Activated CD4-positive, CD25-positive, alpha-beta regulatory T cell treated with anti-CD3 and anti-CD28 coated beads, Interleukin-2, amount 50 U/mL, for 16 hours (primary cell): ENCODE data around the gene ANKRD17.

Experiments used
- DNase-seq: peaks from one replicate; pipeline ENCODE4 v3.0.0-alpha.2; 2020; ENCODE audit warnings: low read depth, low spot score

Gene ANKRD17

GRCh38 chr4:73053974-73054480 is 204.6 kb downstream of the ANKRD17 start:
- DNase-seq = no peak

GRCh38 chr4:73053076-73053475 is 205.5 kb downstream of the ANKRD17 start:
- DNase-seq = no peak

GRCh38 chr4:73051625-73052024 is 207.0 kb downstream of the ANKRD17 start:
- DNase-seq = no peak

- no peak for DNase-seq
Measured at GRCh38 chr4:73045879-73046278, 212.7 kb downstream of the ANKRD17 start.

GRCh38 chr4:73037057-73037456 is 221.5 kb downstream of the ANKRD17 start:
- no peak for DNase-seq

- no peak for DNase-seq
Measured at GRCh38 chr4:73036123-73036522, 222.5 kb downstream of the ANKRD17 start.

- no peak for DNase-seq
Measured at GRCh38 chr4:73034896-73035295, 223.7 kb downstream of the ANKRD17 start.

GRCh38 chr4:73028621-73029020 is 230.0 kb downstream of the ANKRD17 start:
- no peak for DNase-seq
